Psoas muscle (tissue), 8 donors: Measurements from ENCODE around the gene KHNYN. TPM values are rescaled to one million over a fixed set of nuclear protein-coding genes. Genes with fewer than 3 reads are reported as not detected.
"Not testable (repeated sequence)": the region's sequence is repeated elsewhere in the genome, so short reads cannot be mapped to it uniquely, and the experiment has no call there.

Experiments
- ATAC-seq, 4 donors: fragments of 200-7000 bp; cut with Tn5 transposase; one replicate each; pipeline ENCODE4 v1.9.1; 2020; ENCODE audit warnings: moderate library complexity in 3 of 4, mild to moderate bottlenecking in 2 of 4
- DNase-seq, 2 donors: peaks; one replicate each; pipeline ENCODE4 v3.0.0-alpha.2; 2020
- H3K27ac ChIP-seq: fragments of 200-600 bp; one replicate; pipeline ENCODE4 v1.8.0; 2022
- H3K27me3 ChIP-seq, 3 donors: fragments of 200-600 bp in 1 of 3; one replicate each; pipeline versions ENCODE4 v1.6.1 to v1.8.0; 2013 to 2022; ENCODE audit warnings: low read length in 2 of 3, mild to moderate bottlenecking in 2 of 3, moderate library complexity in 1 of 3; ENCODE audit not compliant: insufficient read depth in 3 of 3
- H3K36me3 ChIP-seq, 2 donors: fragments of 200-600 bp in 1 of 2; one replicate each; pipeline versions ENCODE4 v1.6.1 to v1.8.0; 2013 to 2022; ENCODE audit warnings: low read depth in 1 of 2, mild to moderate bottlenecking in 1 of 2, moderate library complexity in 1 of 2; ENCODE audit not compliant: insufficient read depth in 1 of 2
- H3K4me1 ChIP-seq: fragments of 200-600 bp; one replicate; pipeline ENCODE4 v1.8.0; 2022
- H3K4me3 ChIP-seq: fragments of 200-600 bp; one replicate; pipeline ENCODE4 v1.8.0; 2022; ENCODE audit warnings: mild to moderate bottlenecking
- H3K9me3 ChIP-seq: fragments of 200-600 bp; one replicate; pipeline ENCODE4 v1.8.0; 2022
- CTCF ChIP-seq: fragments of 200-600 bp; IDR thresholded peaks from one replicate; pipeline ENCODE4 v1.8.0; 2022; ENCODE audit warnings: antibody characterized with exemption
- WGBS, 3 donors: extraction: QIAGEN DNeasy Blood & Tissue Kit; methylation state at CpG; one replicate each; pipeline versions ENCODE4 v1.1.6 to v1.1.7; 2013; 5-methylcytosine and 5-hydroxymethylcytosine counted together
- intact Hi-C, 2 donors: fragments of 100-400 bp; cut with DNase I; formaldehyde crosslinking; loops; one replicate each; pipeline versions ENCODE4 v1.11.0 to v1.14.2; 2022
- polyA plus RNA-seq, 3 donors: library from polyadenylated mRNA; stranded (reverse); fragments of 200-250 nt; gene quantifications; one replicate each; pipeline ENCODE4 v1.2.3, GENCODE V29; 2013
- total RNA-seq, 4 donors: library from RNA; stranded (reverse); fragmentation: NEBNext Ultra II Directional in 2 of 4; extraction: Animal tissue kit (Norgen Biotek cat#: 25700) in 2 of 4; gene quantifications; one replicate each; pipeline versions ENCODE4 v1.2.1 to v1.2.4, GENCODE V29; 2021 to 2023
- donor health status: healthy with polysubstance abuse.
- donor health status: DM: no; HTN: no; CAD: no; lungs with moderate emphysema.
- donor health status: Bipolar disorder and iron deficiency.
- donor health status: healthy.
- donor health status: DM: yes; HTN: yes; CAD: no.
- donor health status: DM: no; HTN: no; CAD: no.
- donor health status: DM: no; HTN: no; CAD: no.
- donor health status: DM: yes; HTN: yes; CAD: no.

KHNYN gene
- total and polyA plus RNA-seq, 7 donors, result 15.3 to 74.9 (median 40.2) TPM

- H3K4me3 ChIP-seq, result no peak overlapping the region
- WGBS, 3 donors, result 79 to 81% (median 80%) methylated on average over 4 of the region's 4 CpGs
- H3K4me1 ChIP-seq, result no peaks in the 10 kb centered on the region
- peaks cover 0 to 14% (median 0%) of the 10 kb centered on the region in 3 donors for H3K27me3 ChIP-seq
- ATAC-seq (no peak), DNase-seq (no peak)
- intact Hi-C loops, result no loop called here
- no peak overlapping the region for H3K27ac ChIP-seq
- TF ChIP-seq CTCF, result no peak
- H3K9me3 ChIP-seq, result no peaks in the 10 kb centered on the region
- H3K36me3 ChIP-seq, result no peaks in the 10 kb centered on the region
These were observed 44.2 kb upstream of the KHNYN start for GRCh38 chr14:24385524-24385923.

- intact Hi-C loops, result no loop called here
- WGBS, 3 donors, result 83 to 94% (median 87%) methylated on average over 2 of the region's 2 CpGs
- no peaks in the 10 kb centered on the region for H3K9me3 ChIP-seq
- H3K4me3 ChIP-seq, result no peak overlapping the region
- H3K27ac ChIP-seq, result no peak overlapping the region
- DNase-seq (no peak), ATAC-seq (no peak)
- no peaks in the 10 kb centered on the region for H3K36me3 ChIP-seq
- TF ChIP-seq CTCF, result no peak
- no peaks in the 10 kb centered on the region for H3K4me1 ChIP-seq
- H3K27me3 ChIP-seq, result peaks cover 0 to 27% (median 0%) of the 10 kb centered on the region in 3 donors
These were observed 42.8 kb upstream of the KHNYN start for GRCh38 chr14:24387009-24387345.

DNA sequence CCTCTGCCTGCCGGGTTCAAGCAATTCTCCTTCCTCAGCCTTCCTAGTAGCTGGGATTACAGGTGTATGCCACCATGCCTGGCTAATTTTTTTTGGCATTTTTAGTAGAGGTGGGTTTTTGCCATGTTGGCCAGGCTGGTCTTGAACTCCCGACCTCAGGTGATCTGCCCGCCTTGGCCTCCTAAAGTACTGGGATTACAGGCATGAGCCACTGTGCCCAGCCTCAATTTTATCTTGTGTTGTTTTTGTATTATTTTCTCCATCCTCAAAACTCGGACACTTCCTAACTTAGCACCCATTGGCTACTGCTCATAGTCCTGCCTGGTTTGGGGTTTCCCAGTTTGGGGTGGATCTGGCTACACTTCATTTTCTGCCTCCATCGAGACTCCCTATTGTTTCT, 42.2 kb upstream of the KHNYN start:
- H3K27ac ChIP-seq, DNase-seq, H3K9me3 ChIP-seq, H3K4me3 ChIP-seq, H3K36me3 ChIP-seq, ATAC-seq, intact Hi-C loops, H3K4me1 ChIP-seq: not testable (repeated sequence)
- 82 to 89% (median 85%) methylated on average over 5 of the region's 5 CpGs for WGBS, 3 donors
- H3K27me3 ChIP-seq, result peaks cover 0 to 33% (median 3%) of the 10 kb centered on the region in 3 donors

- Histone ChIP-seq H3K4me3 (no peak overlapping the region), H3K27me3 (peaks cover 0 to 39% (median 3%) of the 10 kb centered on the region in 3 donors), H3K36me3 (no peaks in the 10 kb centered on the region), H3K4me1 (no peaks in the 10 kb centered on the region), H3K9me3 (no peaks in the 10 kb centered on the region), H3K27ac (no peak overlapping the region)
- 19 to 31% (median 24%) methylated on average over 2 of the region's 2 CpGs for WGBS, 3 donors
- DNase-seq (no peak), ATAC-seq (no peak)
- TF ChIP-seq CTCF, result no peak
- intact Hi-C loops, result no loop called here
These were observed 41.1 kb upstream of the KHNYN start for GRCh38 chr14:24388474-24389179.

DNA sequence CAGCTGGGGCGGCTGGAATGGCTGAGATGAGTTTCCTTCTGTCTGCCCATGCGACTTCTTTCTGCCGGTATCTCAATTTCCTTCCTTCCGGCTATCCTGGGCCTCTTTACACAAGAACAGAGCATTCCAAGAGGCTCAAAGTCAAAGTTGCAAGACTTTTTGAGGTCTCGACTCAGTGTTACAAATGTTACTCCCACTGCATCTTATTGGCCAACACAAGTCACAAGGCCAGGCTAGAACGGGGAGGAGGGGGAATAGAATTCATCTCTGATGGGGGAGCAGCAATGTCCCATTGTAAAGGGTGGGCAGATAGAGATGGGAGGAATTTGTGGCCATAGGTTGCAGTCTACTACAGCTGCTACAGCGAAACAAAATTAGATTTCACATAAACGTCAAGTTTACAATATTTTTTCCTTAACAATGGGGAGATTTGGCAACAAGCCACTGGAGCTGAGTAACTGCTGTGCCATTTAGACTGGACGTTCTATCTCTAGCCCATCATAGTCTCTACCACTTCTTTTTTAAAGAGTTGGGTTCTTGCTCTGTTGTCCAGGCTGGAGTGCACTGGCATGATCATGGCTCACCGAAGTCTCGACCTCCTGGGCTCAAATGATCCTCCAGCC, 40.4 kb upstream of the KHNYN start:
- Histone ChIP-seq H3K4me1 (no peaks in the 10 kb centered on the region), H3K36me3 (no peaks in the 10 kb centered on the region), H3K4me3 (no peak overlapping the region), H3K27ac (no peak overlapping the region), H3K27me3 (peaks cover 0 to 33% (median 3%) of the 10 kb centered on the region in 3 donors), H3K9me3 (no peaks in the 10 kb centered on the region)
- ATAC-seq, result no peak
- intact Hi-C loops, result no loop called here
- no peak for TF ChIP-seq CTCF
- no peak for DNase-seq
- WGBS, 3 donors, result 42 to 46% (median 46%) methylated on average over 11 of the region's 11 CpGs
